GM23338 (cell line): ENCODE measurements around the gene AAGAB. TPM values are rescaled to one million over a fixed set of nuclear protein-coding genes. Genes with fewer than 3 reads are reported as not detected.

Experiments used
- ATAC-seq: fragments of 200-7000 bp; cut with Tn5 transposase; 3 replicates; pipeline ENCODE4 v1.9.1; 2020
- DNase-seq: peaks from one replicate; pipeline ENCODE4 v3.0.0-alpha.2; 2015; ENCODE audit warnings: low spot score
- H2AFZ ChIP-seq: fragments of 200-600 bp; sonication (generic); 2 replicates; pipeline ENCODE4 v1.8.0; 2016; ENCODE audit warnings: antibody characterized with exemption, mild to moderate bottlenecking, moderate library complexity
- H3F3A ChIP-seq: fragments of 200-600 bp; sonication (generic); replicated peaks from 2 replicates; pipeline ENCODE4 v1.8.0; 2017; ENCODE audit warnings: antibody characterized with exemption, mixed run types, low read depth
- H3K27ac ChIP-seq: fragments of 200-600 bp; sonication (generic); 2 replicates; pipeline ENCODE4 v1.6.1; 2016; ENCODE audit warnings: low read depth
- H3K27me3 ChIP-seq: fragments of 200-600 bp; sonication (generic); 2 replicates; pipeline ENCODE4 v1.8.0; 2016; ENCODE audit warnings: mild to moderate bottlenecking, mixed run types, moderate library complexity; ENCODE audit not compliant: insufficient read depth
- H3K36me3 ChIP-seq: fragments of 200-600 bp; sonication (generic); 2 replicates; pipeline ENCODE4 v1.8.0; 2016; ENCODE audit warnings: mild to moderate bottlenecking; ENCODE audit not compliant: insufficient read depth
- H3K4me1 ChIP-seq: fragments of 200-600 bp; sonication (generic); 2 replicates; pipeline ENCODE4 v1.8.0; 2016; ENCODE audit warnings: mild to moderate bottlenecking, moderate library complexity; ENCODE audit not compliant: insufficient read depth
- H3K4me2 ChIP-seq: fragments of 200-600 bp; sonication (generic); 2 replicates; pipeline ENCODE4 v1.7.1; 2017; ENCODE audit warnings: mixed run types
- H3K4me3 ChIP-seq: fragments of 200-600 bp; sonication (generic); 2 replicates; pipeline ENCODE4 v1.6.1; 2016; ENCODE audit warnings: mixed run types
- H3K79me2 ChIP-seq: fragments of 200-600 bp; sonication (generic); replicated peaks from 2 replicates; pipeline ENCODE4 v1.8.0; 2017; ENCODE audit warnings: mild to moderate bottlenecking; ENCODE audit not compliant: insufficient read depth
- H3K9me2 ChIP-seq: fragments of 200-600 bp; sonication (generic); 2 replicates; pipeline ENCODE4 v1.8.0; 2017; ENCODE audit not compliant: insufficient read depth
- H4K20me1 ChIP-seq: fragments of 200-600 bp; sonication (generic); replicated peaks from 2 replicates; pipeline ENCODE4 v1.8.0; 2017; ENCODE audit warnings: mild to moderate bottlenecking; ENCODE audit not compliant: insufficient read depth
- H3K27ac Mint-ChIP-seq: 2 replicates; pipeline ENCODE4 v1.8.0; 2020; ENCODE audit warnings: inconsistent platforms, mild to moderate bottlenecking, moderate library complexity, mixed read lengths
- H3K27me3 Mint-ChIP-seq: 3 replicates; pipeline ENCODE4 v1.8.0; 2022; ENCODE audit warnings: low read depth, mild to moderate bottlenecking, moderate library complexity, mixed read lengths, inconsistent platforms; ENCODE audit not compliant: insufficient read depth, poor library complexity
- H3K36me3 Mint-ChIP-seq: 3 replicates; pipeline ENCODE4 v1.8.0; 2021; ENCODE audit warnings: low read depth, mild to moderate bottlenecking, inconsistent platforms, moderate library complexity, mixed read lengths
- H3K4me1 Mint-ChIP-seq: 3 replicates; pipeline ENCODE4 v1.8.0; 2020; ENCODE audit warnings: mild to moderate bottlenecking, inconsistent platforms, mixed read lengths
- H3K4me3 Mint-ChIP-seq: 3 replicates; pipeline ENCODE4 v1.8.0; 2021; ENCODE audit warnings: moderate library complexity, mild to moderate bottlenecking, inconsistent platforms, mixed read lengths
- H3K9me3 Mint-ChIP-seq: 3 replicates; pipeline ENCODE4 v1.8.0; 2020; ENCODE audit warnings: moderate library complexity, mild to moderate bottlenecking, inconsistent platforms, mixed read lengths
- CREB1 ChIP-seq: fragments of 250-450 bp; sonication (Bioruptor Pico); IDR thresholded peaks from 2 replicates; pipeline ENCODE4 v1.5.0; 2020; ENCODE audit warnings: low read depth, mild to moderate bottlenecking, moderate library complexity
- CTCF ChIP-seq, 2 experiments: fragments of 200-600 bp in 1 of 2; sonication (generic) in 1 of 2; conservative IDR thresholded peaks; 2 replicates each; pipeline versions ENCODE4 v1.5.1 to v1.6.1; 2016 to 2017; ENCODE audit warnings: antibody characterized with exemption in 2 of 2, low read depth in 2 of 2, mild to moderate bottlenecking in 2 of 2, moderate library complexity in 1 of 2
- ETS1 ChIP-seq: IDR thresholded peaks from 2 replicates; pipeline ENCODE4 v1.6.1; 2016; ENCODE audit warnings: antibody characterized with exemption
- EZH2 ChIP-seq: fragments of 200-600 bp; sonication (generic); IDR thresholded peaks from one replicate; pipeline ENCODE4 v1.8.0; 2017; ENCODE audit warnings: antibody characterized with exemption, mild to moderate bottlenecking, low read depth; ENCODE audit not compliant: unreplicated experiment
- EZH2phosphoT487 ChIP-seq: fragments of 200-600 bp; sonication (generic); IDR thresholded peaks from one replicate; pipeline ENCODE4 v1.8.1; 2018; ENCODE audit warnings: antibody characterized with exemption; ENCODE audit not compliant: unreplicated experiment
- JUNB ChIP-seq: IDR thresholded peaks from one replicate; pipeline ENCODE4 v1.6.1; 2016; ENCODE audit warnings: antibody characterized with exemption; ENCODE audit not compliant: unreplicated experiment
- NANOG ChIP-seq: IDR thresholded peaks from 2 replicates; pipeline ENCODE4 v1.6.1; 2016; ENCODE audit warnings: antibody characterized with exemption, borderline replicate concordance
- POLR2AphosphoS5 ChIP-seq: IDR thresholded peaks from 2 replicates; pipeline ENCODE4 v1.6.1; 2016; ENCODE audit warnings: antibody characterized with exemption, low read depth
- STAT1 ChIP-seq: IDR thresholded peaks from one replicate; pipeline ENCODE4 v1.6.1; 2016; ENCODE audit warnings: antibody characterized with exemption; ENCODE audit not compliant: unreplicated experiment
- ZNF114 ChIP-seq: fragments of 250-450 bp; sonication (Bioruptor Pico); IDR thresholded peaks from 2 replicates; pipeline ENCODE4 v1.5.0; 2020; ENCODE audit warnings: mild to moderate bottlenecking, moderate library complexity
- ZNF331 ChIP-seq: fragments of 250-450 bp; sonication (Bioruptor Pico); IDR thresholded peaks from 2 replicates; pipeline ENCODE4 v1.5.0; 2020; ENCODE audit warnings: low read depth, mild to moderate bottlenecking, moderate library complexity
- ZNF462 ChIP-seq: fragments of 250-450 bp; sonication (Bioruptor Pico); IDR thresholded peaks from 2 replicates; pipeline ENCODE4 v1.5.0; 2020; ENCODE audit warnings: mild to moderate bottlenecking, moderate library complexity
- polyA plus RNA-seq: library from polyadenylated mRNA; unstranded; fragments of >200 nt; fragmentation: Nextera tagmentation; extraction: Ambion mirVana; gene quantifications from 2 replicates; pipeline ENCODE4 v1.2.1, GENCODE V29; 2016
- total RNA-seq: library from RNA; depleted of rRNA; stranded (reverse); fragments of >200 nt; shearing (Covaris generic); gene quantifications from 2 replicates; pipeline ENCODE4 v1.2.3, GENCODE V29; 2014

Gene AAGAB
- total and polyA plus RNA-seq, 2 experiments from 2014 or later, result 20.8 to 42.8 TPM

GRCh38 chr15:67249830-67250229 lies 4.6 kb downstream of the AAGAB start:
- no peak overlapping the region for H2AFZ ChIP-seq
- no peaks in the 10 kb centered on the region; the same call in 1 of the 2 replicates for H3K4me1 ChIP-seq
- DNase-seq, result no peak
- H3K36me3 ChIP-seq, result no peaks in the 10 kb centered on the region
- H3F3A ChIP-seq, result no peaks in the 10 kb centered on the region
- H3K9me3 Mint-ChIP-seq, result peaks cover 10% of the 10 kb centered on the region
- TF ChIP-seq CREB1 (CRISPR knock-in tag) (no peak), EZH2 (no peak), ETS1 (no peak)
- peaks cover 33% of the 10 kb centered on the region for H3K36me3 Mint-ChIP-seq
- H3K27me3 ChIP-seq, result no peaks in the 10 kb centered on the region
- H3K27me3 Mint-ChIP-seq, result peaks cover 1% of the 10 kb centered on the region
- H3K9me2 ChIP-seq, result no peaks in the 10 kb centered on the region
- H3K4me2 ChIP-seq, result no peak overlapping the region
- peaks cover 5% of the 10 kb centered on the region for H4K20me1 ChIP-seq
- H3K4me3 ChIP-seq, result no peak overlapping the region
- H3K27ac ChIP-seq, result no peak overlapping the region
- no peak overlapping the region for H3K4me3 Mint-ChIP-seq
- ATAC-seq, result no peak
- H3K79me2 ChIP-seq, result peaks cover 95% of the 10 kb centered on the region
- peaks cover 5% of the 10 kb centered on the region for H3K4me1 Mint-ChIP-seq
- no peak overlapping the region for H3K27ac Mint-ChIP-seq

GRCh38 chr15:67248011-67248505 lies 6.4 kb downstream of the AAGAB start:
- Mint-ChIP-seq H3K9me3 (peaks cover 10% of the 10 kb centered on the region), H3K27me3 (no peaks in the 10 kb centered on the region), H3K36me3 (peaks cover 33% of the 10 kb centered on the region), H3K4me1 (peaks cover 11% of the 10 kb centered on the region), H3K4me3 (no peak overlapping the region), H3K27ac (no peak overlapping the region)
- Histone ChIP-seq H3K27me3 (no peaks in the 10 kb centered on the region), H3K27ac (no peak overlapping the region), H3K4me1 (peaks cover 4% of the 10 kb centered on the region; the same call in 1 of the 2 replicates), H3K79me2 (peaks cover 100% of the 10 kb centered on the region), H2AFZ (no peak overlapping the region), H4K20me1 (peaks cover 5% of the 10 kb centered on the region), H3K4me2 (no peak overlapping the region), H3K9me2 (no peaks in the 10 kb centered on the region), H3K4me3 (no peak overlapping the region), H3K36me3 (no peaks in the 10 kb centered on the region), H3F3A (no peaks in the 10 kb centered on the region)
- DNase-seq, result no peak
- ATAC-seq, result no peak
- TF ChIP-seq NANOG, result no peak
- TF ChIP-seq EZH2phosphoT487, result no peak
- TF ChIP-seq ETS1, result no peak
- TF ChIP-seq ZNF331, result no peak
- TF ChIP-seq JUNB, result no peak
- TF ChIP-seq STAT1, result no peak
- TF ChIP-seq ZNF462 (CRISPR knock-in tag), result no peak
- TF ChIP-seq EZH2, result no peak
- TF ChIP-seq CTCF (conservative IDR thresholded peaks at IDR 0.05; ENCODE audit: low read depth in 2 of 2), result no peak
- no peak for TF ChIP-seq CREB1 (CRISPR knock-in tag)
- TF ChIP-seq ZNF114 (CRISPR knock-in tag), result no peak
- TF ChIP-seq POLR2AphosphoS5, result no peak
